NOMO-1 (cell line): ENCODE results near the gene ACR.
A peak's percentile ranks its signal among the peaks of the same experiment; 100 is the strongest.

ENCODE experiments used
- DNase-seq, 2 experiments: peaks; one replicate each; lab custom pipeline; 2025; ENCODE audit not compliant: unreplicated experiment in 2 of 2; lab: John Stamatoyannopoulos, UW

ACR gene

GRCh38 chr22:50702821-50703725 is 34.9 kb upstream of the ACR start:
- DNase-seq, result no peak

- no peak for DNase-seq
Observed at GRCh38 chr22:50703726-50704509, 34.1 kb upstream of the ACR start.

GRCh38 chr22:50704510-50705218 is 33.3 kb upstream of the ACR start:
- no peak for DNase-seq

- peak; percentile 45 to 47 for DNase-seq
Observed at GRCh38 chr22:50705219-50705691, 32.7 kb upstream of the ACR start.

- DNase-seq, result no peak
Observed at GRCh38 chr22:50705851-50706351, 32.1 kb upstream of the ACR start.

- DNase-seq, result no peak
Observed at GRCh38 chr22:50706481-50707125, 31.4 kb upstream of the ACR start.

GRCh38 chr22:50708474-50708873 is 29.5 kb upstream of the ACR start:
- no peak for DNase-seq

GRCh38 chr22:50708996-50709395 is 29.0 kb upstream of the ACR start:
- DNase-seq, result no peak

GRCh38 chr22:50710221-50710620 is 27.8 kb upstream of the ACR start:
- DNase-seq, result no peak

- DNase-seq, result no peak
Observed at GRCh38 chr22:50710886-50711285, 27.1 kb upstream of the ACR start.

GRCh38 chr22:50711446-50712340 is 26.3 kb upstream of the ACR start:
- no peak for DNase-seq

- no peak for DNase-seq
Observed at GRCh38 chr22:50712341-50713007, 25.5 kb upstream of the ACR start.

- DNase-seq, result no peak
Observed at GRCh38 chr22:50713008-50713385, 25.0 kb upstream of the ACR start.

GRCh38 chr22:50713571-50714056 is 24.4 kb upstream of the ACR start:
- DNase-seq, result no peak

- DNase-seq, result no peak
Observed at GRCh38 chr22:50714150-50714549, 23.9 kb upstream of the ACR start.

GRCh38 chr22:50714631-50715179 is 23.3 kb upstream of the ACR start:
- DNase-seq, result no peak

- no peak for DNase-seq
Observed at GRCh38 chr22:50715250-50715649, 22.8 kb upstream of the ACR start.

- no peak for DNase-seq
Observed at GRCh38 chr22:50715776-50716175, 22.2 kb upstream of the ACR start.
